Choroid plexus epithelial cell (primary cell): ENCODE results near the gene CHCHD1.
"Not testable (repeated sequence)": the region's sequence is repeated elsewhere in the genome, so short reads cannot be mapped to it uniquely, and the experiment has no call there.

Source experiments
- DNase-seq: peaks from one replicate; pipeline ENCODE4 v3.0.0-alpha.2; 2010; ENCODE audit warnings: low read depth
- H3K4me3 ChIP-seq: 2 replicates; pipeline ENCODE4 v1.5.1; 2011; ENCODE audit warnings: low read depth, mild to moderate bottlenecking, control low read depth, low read length, moderate library complexity
- TF ChIP-seq, protein P1 (sequence below): conservative IDR thresholded peaks from 2 replicates; pipeline ENCODE4 v1.5.1; 2011; ENCODE audit warnings: low read depth, mild to moderate bottlenecking, control low read depth, inconsistent platforms, low read length, moderate library complexity

The CHCHD1 gene

DNA sequence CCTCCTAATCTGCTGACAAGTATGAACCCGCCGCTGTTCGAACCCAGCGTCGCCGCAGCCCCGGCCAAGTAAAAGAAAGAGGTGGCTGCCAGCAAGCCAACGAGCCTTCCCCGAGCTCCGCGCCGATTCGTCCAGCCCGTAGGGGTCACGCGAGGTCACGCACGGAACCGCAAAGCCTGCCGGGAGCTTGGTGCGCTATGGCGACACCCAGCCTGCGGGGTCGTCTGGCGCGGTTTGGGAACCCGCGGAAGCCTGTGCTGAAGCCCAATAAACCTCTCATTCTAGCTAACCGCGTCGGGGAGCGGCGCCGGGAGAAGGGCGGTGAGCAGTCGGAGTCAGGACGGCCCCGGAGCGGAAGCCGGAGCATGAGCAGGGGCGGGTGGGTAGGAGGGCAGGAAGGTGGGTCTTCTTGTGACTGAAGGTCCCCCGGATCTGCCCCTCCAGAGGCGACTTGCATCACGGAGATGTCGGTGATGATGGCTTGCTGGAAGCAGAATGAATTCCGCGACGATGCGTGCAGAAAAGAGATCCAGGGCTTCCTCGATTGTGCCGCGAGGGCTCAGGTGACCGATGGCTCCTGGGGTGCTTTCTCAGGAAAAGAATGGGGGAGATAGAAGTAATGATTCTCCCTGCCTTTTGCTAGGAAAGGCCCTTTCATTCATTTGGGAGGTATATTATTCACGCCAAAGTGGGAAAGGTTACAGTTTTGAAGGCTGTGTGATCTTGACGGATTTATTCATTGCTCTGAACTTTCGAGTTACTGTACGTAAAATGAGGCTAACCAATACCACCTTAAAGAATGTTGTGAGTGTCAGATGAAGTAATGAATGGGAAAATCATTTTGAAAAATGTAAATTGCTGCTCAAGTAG is at the start of gene CHCHD1:
Gene CHCHD1, plus strand, starts transcription at position 170 of the 870 bp plus-strand sequence. Its CDS starts 28 bp downstream, at position 198.
- DNase-seq = peak; percentile 92
- peak within 1 kb of the TSS; percentile 96 for H3K4me3 ChIP-seq
- TF ChIP-seq, protein P1, sequence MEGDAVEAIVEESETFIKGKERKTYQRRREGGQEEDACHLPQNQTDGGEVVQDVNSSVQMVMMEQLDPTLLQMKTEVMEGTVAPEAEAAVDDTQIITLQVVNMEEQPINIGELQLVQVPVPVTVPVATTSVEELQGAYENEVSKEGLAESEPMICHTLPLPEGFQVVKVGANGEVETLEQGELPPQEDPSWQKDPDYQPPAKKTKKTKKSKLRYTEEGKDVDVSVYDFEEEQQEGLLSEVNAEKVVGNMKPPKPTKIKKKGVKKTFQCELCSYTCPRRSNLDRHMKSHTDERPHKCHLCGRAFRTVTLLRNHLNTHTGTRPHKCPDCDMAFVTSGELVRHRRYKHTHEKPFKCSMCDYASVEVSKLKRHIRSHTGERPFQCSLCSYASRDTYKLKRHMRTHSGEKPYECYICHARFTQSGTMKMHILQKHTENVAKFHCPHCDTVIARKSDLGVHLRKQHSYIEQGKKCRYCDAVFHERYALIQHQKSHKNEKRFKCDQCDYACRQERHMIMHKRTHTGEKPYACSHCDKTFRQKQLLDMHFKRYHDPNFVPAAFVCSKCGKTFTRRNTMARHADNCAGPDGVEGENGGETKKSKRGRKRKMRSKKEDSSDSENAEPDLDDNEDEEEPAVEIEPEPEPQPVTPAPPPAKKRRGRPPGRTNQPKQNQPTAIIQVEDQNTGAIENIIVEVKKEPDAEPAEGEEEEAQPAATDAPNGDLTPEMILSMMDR = no peak

DNA sequence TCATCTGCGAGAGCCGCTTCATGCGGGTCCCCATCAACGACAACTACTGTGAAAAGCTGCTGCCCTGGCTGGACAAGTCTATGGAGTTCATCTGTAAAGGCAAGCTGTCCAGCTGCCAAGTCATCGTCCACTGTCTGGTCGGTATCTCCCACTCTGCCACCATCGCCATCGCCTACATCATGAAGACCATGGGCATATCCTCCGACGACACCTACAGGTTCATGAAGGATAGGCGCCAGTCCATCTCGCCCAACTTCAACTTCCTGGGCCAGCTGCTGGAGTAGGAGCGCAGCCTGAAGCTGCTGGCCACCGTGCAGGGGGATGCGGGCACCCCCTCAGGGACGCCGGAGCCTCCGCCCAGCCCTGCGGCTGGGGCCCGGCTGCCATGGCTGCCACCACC is 49.4 kb upstream of the CHCHD1 start:
- no peak for DNase-seq
- TF ChIP-seq, protein P1 = no peak
- H3K4me3 ChIP-seq = no peak overlapping the region

DNA sequence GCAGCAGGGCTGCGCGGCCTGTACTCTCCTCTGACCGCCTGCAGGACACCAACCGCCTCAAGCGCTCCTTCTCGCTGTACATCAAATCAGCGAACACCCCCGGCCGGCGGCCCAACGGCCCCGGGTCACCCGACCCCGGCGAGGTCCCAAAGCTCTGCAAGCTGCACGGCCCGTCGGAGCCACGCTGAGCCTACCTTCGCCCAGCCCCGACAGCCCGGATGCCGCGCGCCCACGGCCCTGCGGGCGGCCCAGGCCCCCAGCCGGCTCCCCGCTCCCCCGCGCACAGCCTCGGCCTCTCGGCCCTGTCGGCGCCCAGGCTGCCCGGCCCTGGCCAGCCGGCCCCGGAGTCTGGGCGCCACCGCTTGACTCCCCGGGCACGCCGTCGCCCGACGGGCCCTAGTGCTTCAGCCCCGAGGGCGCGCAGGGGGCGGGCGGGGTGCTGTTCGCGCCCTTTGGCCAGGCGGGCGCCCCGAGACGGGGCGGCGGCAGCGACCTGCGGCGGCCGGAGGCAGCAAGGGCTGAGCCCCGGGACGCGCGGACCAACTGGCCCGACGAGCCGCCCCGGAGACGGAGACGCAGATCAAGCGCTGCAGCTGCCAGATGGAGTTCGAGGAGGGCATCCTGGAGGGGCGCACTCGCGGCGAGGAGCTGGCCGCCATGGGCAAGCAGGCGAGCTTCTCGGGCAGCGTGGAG is 48.8 kb upstream of the CHCHD1 start:
- TF ChIP-seq, protein P1 = no peak
- DNase-seq = no peak
- no peak overlapping the region for H3K4me3 ChIP-seq

DNA sequence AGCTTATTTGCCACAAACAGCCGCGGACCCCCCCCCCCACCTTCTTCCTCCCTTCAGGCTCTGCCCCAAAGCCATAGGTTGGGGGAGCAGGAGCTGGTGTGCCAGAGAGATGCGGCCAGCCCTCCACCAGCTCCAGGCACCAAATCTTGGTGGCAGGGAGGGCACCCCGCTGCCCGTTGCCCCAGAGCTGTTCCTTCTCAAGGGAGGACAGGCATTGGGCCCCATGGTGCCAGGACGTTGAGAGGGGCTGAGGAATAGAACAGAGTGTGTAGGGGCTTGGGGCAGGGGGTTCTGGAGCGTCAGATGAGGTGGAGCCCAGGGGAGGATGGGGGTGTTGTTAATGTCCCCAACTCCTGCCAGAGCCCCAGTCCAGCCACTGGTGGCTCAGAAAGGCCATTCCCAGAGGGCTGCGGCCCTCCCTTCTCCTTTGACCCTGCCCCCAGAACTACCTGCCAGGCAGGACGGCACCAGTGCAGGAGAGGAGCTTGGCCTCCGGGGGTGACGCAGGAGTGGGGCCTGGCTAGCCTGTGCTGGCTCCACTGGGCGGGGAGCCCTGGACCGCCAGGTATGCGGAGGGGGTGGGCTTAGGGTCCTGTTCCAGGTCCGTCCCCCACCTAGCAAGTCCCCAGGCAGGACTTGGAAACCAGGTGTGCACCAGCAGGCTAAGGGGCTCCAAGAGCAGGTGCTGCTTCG is 47.7 kb upstream of the CHCHD1 start:
- DNase-seq = no peak
- TF ChIP-seq, protein P1 = no peak
- H3K4me3 ChIP-seq = no peak overlapping the region

DNA sequence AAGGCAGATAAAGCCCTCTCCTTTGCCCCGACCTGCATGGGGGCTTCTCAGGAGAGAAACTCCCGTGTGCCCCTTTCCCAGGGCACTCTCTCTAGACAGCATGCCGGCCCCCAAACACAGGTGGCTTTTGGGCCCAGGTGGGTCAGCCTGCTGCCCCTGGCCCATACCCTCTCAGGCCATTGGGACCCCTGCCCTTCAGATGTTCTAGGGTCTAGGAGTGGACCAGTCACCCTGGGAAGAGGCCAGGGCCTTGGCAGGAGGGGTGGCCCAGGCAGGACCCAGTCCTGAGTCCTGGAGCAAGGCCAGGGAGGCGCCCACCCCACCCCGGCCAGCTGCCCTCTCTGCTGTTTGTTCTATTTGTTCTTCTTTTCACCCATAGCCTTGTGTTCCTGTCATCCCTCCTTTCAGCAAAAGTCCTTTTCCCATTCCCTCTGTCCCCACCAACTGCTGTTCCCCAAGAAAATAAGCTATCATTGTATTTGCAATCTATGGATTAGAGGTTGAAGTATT is 47.0 kb upstream of the CHCHD1 start:
- no peak for DNase-seq
- H3K4me3 ChIP-seq = no peak overlapping the region
- TF ChIP-seq, protein P1 = no peak

DNA sequence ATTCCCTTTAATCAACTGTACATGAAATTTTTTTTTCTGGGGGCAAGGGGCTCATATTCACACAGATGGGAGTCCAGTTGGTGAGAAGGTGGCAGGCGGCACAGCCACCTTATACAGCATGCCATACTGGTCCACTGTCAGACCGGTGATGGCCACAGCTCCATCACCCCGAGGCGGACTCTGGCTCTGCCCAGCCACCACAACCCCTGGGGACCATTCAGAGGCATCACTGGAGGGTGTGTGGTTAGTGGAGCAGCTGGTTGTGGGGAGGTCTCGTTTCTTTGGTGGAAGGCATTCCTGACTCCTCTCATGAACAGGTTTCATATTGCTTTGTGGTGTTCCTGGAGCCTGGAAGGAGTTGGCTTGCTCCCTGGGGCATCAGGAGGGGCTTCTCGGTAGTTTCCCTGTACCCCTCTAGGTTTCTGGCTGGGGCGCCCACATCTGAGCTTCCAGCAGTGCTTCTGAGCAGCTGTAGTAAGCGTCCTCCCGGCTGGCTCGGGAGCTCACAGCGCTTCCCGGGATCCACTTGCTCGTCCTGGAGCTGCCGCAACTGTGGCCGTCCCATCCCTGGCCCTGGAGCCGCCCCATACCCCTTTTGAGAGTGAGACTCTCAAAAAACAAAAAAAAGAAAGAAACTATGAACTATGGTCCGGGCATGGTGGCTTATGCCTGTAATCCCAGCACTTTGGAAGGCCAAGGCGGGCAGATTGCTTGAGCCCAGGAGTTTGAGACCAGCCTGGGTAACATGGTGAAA is 41.2 kb upstream of the CHCHD1 start:
- not testable (repeated sequence) for H3K4me3 ChIP-seq

DNA sequence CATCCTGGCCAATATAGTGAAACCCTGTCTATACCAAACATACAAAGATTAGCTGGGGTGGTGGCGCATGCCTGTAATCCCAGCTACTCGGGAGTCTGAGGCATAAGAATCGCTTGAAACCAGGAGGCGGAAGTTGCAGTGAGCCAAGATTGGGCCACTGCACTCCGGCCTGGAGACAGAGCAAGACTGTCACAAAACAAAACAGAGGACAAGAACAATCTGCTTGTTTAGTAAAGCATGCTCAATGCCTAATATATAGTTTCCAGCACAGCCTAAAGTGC is 39.5 kb upstream of the CHCHD1 start:
- TF ChIP-seq, protein P1 = no peak
- no peak for DNase-seq
- no peak overlapping the region for H3K4me3 ChIP-seq

More for the DNA sequence above, 41.2 kb upstream of the CHCHD1 start:
- not testable (repeated sequence) for DNase-seq
